ENCODE results near the gene CD79A.
"Not testable (repeated sequence)": the region's sequence is repeated elsewhere in the genome, so short reads cannot be mapped to it uniquely, and the experiment has no call there.

CD79A gene

DNA sequence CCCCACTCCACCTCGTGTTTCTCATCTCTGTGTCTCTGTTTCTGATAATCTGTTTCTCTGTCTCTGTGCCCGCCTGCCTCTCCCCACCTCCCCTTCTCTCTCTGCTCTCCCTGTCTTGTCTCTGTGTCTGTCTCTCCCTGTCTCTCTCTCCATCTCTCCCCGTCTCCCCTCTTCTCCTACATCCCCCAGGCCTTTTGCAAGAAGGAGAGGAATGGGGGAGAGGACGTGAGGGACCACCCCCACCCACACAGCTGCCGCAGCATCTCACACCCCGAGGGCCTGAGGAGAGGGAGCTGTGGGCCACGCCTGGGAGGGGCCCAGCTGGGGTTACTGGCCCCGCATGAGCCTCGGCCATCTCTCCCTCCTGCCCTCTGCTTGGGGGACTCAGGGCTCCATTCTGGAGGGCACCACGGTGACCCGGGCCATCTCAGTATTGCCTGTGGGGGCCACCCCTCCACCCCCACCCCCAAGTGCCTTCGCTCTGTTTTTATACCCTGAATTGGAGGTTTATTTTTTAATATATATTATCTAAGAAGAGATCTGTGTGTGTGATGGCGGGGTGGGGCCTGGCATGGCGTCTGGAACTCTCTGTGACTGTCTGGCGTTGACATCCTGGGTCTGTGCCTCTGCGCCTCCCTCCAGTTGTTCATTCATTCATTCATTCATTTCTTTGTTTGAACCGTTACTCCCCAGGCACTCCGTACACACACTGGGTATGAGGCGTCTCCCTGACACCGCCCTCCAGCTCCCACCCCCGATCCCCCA lies 30.0 kb downstream of the CD79A start:
- DNase-seq, result no peak

- no peak for DNase-seq
Measured at GRCh38 chr19:41907994-41908615, 31.0 kb downstream of the CD79A start.

DNA sequence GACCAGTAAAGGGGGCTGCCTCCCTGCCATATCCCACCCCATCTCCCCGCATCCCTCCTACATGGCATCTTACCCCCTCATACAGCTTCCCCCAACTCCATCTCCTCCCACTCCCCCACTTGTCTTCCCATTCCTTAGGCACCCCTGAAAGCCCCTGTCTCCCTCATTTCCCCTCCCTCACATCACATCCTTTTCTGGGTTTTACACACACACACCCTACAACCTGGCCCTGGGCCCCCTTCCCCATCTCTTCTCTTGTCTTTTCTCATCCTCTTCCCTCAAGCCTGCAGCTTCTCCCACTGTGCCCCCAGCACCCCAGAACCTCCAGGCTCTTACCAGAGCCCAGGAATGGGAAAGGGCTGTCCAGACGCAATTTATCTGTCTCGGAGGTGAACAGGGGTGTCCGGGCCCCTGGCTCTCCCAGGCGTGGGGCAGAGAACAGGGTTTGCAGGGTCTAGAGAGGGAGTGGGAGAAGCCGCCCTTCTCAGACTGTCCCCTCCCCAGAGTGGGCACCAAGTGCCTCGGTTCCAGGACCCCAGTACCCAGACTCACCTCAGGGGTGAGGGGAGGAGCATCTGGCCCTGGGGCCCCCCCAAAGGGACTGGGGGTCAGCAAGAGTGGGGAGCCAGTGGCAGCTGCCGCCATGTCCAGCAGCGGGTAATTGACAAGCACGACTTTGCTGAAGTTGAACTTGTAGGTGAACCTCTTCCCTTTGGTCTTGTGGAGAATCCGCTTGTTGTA lies 31.8 kb downstream of the CD79A start:
- no peak for DNase-seq

GRCh38 chr19:41909706-41910105 lies 32.6 kb downstream of the CD79A start:
- DNase-seq, result no peak

GRCh38 chr19:41910240-41910991 lies 33.3 kb downstream of the CD79A start:
- DNase-seq, result no peak

- DNase-seq, result no peak
Measured at GRCh38 chr19:41910992-41911888, 34.2 kb downstream of the CD79A start.

GRCh38 chr19:41911889-41912731 lies 35.0 kb downstream of the CD79A start:
- DNase-seq, result no peak

DNA sequence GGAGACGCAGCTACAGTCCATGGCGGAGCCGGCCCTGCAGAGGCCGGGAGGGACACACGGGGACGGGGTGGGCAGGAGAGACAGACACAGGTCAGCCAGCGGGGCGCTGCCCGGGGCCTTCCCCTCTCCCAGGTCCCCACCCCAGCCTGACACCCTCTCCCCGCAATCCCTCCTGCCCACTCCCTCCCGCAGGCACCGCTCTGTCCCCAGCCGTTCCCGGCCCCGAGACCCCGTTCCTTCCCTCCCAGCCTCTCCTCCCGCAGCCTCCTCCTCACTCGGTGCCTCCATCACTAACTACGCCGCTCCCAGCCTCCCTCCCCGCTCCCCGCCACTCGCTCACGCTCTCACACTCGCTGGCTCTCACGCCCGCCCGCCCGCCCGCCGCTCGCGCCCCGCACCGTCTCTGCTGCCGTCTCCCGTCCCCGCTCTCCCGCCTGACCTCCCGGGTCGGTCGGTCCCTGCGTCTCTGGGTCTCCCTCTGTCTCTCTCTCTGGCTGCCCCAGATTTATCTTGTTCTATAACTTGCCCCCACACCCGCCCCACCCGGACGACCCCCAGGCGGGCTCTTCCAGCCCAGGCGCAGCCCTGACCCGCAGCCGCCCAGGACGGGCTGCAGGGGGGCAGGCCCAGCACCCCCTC lies 35.9 kb downstream of the CD79A start:
- DNase-seq, result no peak

GRCh38 chr19:41913538-41914423 lies 36.7 kb downstream of the CD79A start:
- DNase-seq, result no peak

DNA sequence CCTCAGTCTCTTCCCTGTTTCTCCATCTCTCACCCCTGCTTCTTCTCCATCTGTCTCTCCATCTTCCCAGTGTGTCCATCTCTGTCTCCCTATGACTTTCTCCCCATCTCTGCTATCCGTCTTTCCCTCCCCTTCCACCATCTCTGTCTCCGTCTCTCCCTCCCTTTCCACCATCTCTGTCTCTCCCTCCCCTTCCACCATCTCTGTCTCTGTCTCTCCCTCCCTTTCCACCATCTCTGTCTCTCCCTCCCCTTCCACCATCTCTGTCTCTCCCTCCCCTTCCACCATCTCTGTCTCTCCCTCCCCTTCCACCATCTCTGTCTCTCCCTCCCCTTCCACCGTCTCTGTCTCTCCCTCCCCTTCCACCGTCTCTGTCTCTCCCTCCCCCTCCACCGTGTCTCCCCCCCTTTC lies 37.4 kb downstream of the CD79A start:
- DNase-seq, result not testable (repeated sequence)

DNA sequence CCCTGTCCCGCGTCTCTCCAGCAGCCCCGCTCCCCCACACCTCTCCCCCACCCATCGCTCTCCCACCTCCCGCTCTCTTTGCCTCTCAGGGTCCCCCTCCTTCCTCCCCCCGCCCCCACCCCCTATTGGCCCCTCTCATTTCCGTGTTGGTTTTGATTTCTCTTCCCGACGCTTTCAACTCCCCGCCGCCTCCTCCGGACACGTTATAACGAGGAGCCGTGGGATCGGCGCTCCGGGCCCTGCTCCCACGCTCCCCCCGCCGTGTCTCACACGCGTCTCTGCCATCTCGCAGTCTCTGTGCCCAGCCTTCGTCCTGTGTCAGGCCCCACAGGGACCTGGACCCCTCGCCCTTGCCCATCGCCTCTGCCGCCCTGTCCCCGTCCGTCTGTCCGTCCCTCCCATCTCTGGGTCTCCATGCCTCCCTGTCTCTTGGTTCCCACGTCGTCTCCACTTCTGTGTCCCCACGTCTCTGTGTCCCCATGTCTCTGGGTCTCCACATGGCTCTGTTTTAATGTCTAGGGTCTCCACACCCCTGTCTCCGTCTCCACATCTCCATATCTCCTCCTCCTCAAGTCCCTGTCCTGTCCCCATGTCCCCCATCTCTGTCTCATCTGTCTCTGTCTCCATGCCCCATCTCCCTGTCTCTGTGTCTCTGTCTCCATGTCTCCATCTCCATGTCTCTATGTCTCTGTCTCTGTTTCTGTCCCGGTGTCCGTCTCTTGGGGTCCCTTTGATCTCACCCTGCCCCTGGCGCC lies 38.1 kb downstream of the CD79A start:
- DNase-seq, result no peak

DNA sequence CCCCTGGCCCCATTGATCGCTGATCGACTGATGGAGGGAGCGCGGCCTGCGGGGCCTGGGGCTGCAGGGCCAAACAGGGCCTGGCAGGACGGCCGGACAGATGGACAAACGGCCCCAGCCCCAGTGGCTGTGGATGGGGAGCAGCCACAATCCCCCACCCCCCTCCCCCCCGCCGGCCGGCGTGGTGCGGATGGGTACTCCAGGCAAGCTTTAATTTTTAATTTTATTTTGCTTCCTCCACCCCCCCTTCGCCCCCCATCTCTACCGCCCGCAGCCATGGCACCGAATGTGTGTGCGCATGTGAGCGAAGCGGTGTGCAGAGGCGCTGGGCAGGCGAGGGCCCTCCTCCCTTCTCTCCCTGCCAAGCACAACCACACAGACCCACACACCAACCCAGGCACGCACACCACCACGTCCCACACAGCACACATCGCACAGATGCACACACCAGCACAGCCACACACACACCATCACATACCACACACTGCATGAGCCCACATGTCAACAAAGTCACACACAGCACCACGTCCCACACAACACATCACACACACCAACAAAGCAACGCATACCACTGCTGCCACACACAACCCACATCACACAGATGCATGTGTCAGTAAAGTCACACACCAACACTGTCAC lies 38.8 kb downstream of the CD79A start:
- DNase-seq, result no peak

- no peak for DNase-seq
Measured at GRCh38 chr19:41917676-41918075, 40.6 kb downstream of the CD79A start.

DNA sequence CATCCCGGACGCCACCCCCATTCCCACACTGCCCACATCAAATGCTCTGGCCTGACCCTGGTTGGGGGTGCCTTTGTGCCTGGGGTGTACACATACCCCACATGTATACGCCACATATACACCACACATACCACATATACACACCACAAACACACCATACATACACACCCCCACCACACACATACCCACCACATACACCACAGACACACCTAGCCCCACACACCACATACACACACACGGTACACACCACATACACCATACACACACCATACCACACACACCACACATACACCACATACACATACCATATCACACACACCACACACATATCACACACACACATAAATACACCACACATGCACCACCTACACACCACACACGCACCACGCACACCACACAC lies 41.0 kb downstream of the CD79A start:
- DNase-seq, result no peak

DNA sequence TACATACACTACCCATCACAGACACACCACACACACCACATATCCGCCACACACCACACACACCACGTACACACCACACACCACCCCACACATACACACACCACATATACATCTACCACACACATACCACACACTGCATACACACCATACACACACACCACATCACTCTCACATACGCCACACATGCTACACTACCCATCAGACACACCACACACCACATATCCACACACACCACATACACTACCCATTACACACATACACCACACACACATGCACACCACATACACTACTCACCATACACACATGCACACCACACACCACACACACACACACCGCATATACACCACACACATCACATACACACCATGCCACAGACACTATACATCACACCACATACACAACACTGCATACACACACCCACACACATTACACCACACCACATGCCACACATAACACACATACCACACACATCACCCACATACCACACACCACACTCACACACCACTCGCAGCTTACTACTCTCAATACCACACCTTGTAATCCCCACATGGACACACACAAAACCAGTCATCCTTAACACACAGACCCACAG lies 41.7 kb downstream of the CD79A start:
- no peak for DNase-seq

GRCh38 chr19:41919948-41920712 lies 43.1 kb downstream of the CD79A start:
- DNase-seq, result no peak
